ENCODE data around the gene ITGB4. TPM values are rescaled to one million over a fixed set of nuclear protein-coding genes. Genes with fewer than 3 reads are reported as not detected.
"Not testable (repeated sequence)": the region's sequence is repeated elsewhere in the genome, so short reads cannot be mapped to it uniquely, and the experiment has no call there.

The ITGB4 gene
- total RNA-seq, 2 experiments from 2014 or later = 0.67 to 1.1 TPM

- DNase-seq = no peak
- no peaks in the 10 kb centered on the region for H3K9me3 Mint-ChIP-seq
- POLR2A ChIA-PET = no interaction called here
- CTCF ChIA-PET = interaction anchor here (1.7 kb wide), 1 partner anchor 9 kb away, joined by 4 read pairs; no protein-coding TSS in a partner anchor
- peaks cover 2% of the 10 kb centered on the region for H3K36me3 Mint-ChIP-seq
- H3K27ac Mint-ChIP-seq = no peak overlapping the region
- H3K27me3 Mint-ChIP-seq = no peaks in the 10 kb centered on the region
- peaks cover 15% of the 10 kb centered on the region for H3K4me1 Mint-ChIP-seq (ENCODE audit: low read depth)
- intact Hi-C loops (cut with micrococcal nuclease) = no loop called here
- no peak overlapping the region for H3K4me3 Mint-ChIP-seq
Observed at GRCh38 chr17:75757086-75757681, 35.9 kb downstream of the ITGB4 start.

- no peak for DNase-seq
- ChIA-PET CTCF (no interaction called here), POLR2A (no interaction called here)
- H3K9me3 Mint-ChIP-seq = no peaks in the 10 kb centered on the region
- intact Hi-C loops (cut with micrococcal nuclease) = no loop called here
- H3K36me3 Mint-ChIP-seq = peaks cover 7% of the 10 kb centered on the region
- no peak overlapping the region for H3K4me3 Mint-ChIP-seq
- H3K27me3 Mint-ChIP-seq = no peaks in the 10 kb centered on the region
- H3K27ac Mint-ChIP-seq = no peak overlapping the region
- peaks cover 14% of the 10 kb centered on the region for H3K4me1 Mint-ChIP-seq (ENCODE audit: low read depth)
Observed at GRCh38 chr17:75758131-75758905, 37.1 kb downstream of the ITGB4 start.

GRCh38 chr17:75759457-75759856, 38.2 kb downstream of the ITGB4 start:
- POLR2A ChIA-PET = interaction anchor here (1.1 kb wide), 1 partner anchor 17 kb away, joined by 4 read pairs; no protein-coding TSS in a partner anchor
- no peaks in the 10 kb centered on the region for H3K9me3 Mint-ChIP-seq
- intact Hi-C loops (cut with micrococcal nuclease) = no loop called here
- H3K36me3 Mint-ChIP-seq = peaks cover 7% of the 10 kb centered on the region
- CTCF ChIA-PET = interaction anchor here (1.0 to 1.7 kb wide), 3 partner anchors 10 to 89 kb away, joined by 3 to 5 read pairs (median 5); no protein-coding TSS in a partner anchor
- H3K27me3 Mint-ChIP-seq = no peaks in the 10 kb centered on the region
- H3K4me1 Mint-ChIP-seq (ENCODE audit: low read depth) = peaks cover 16% of the 10 kb centered on the region
- H3K4me3 Mint-ChIP-seq = no peak overlapping the region
- no peak overlapping the region for H3K27ac Mint-ChIP-seq
- DNase-seq = no peak

GRCh38 chr17:75759978-75760640, 38.9 kb downstream of the ITGB4 start:
- H3K36me3 Mint-ChIP-seq; H3K9me3 Mint-ChIP-seq; H3K27ac Mint-ChIP-seq; H3K27me3 Mint-ChIP-seq; intact Hi-C loops (cut with micrococcal nuclease); DNase-seq; H3K4me3 Mint-ChIP-seq: not testable (repeated sequence)
- CTCF ChIA-PET = interaction anchor here (1.0 to 1.7 kb wide), 3 partner anchors 10 to 88 kb away, joined by 3 to 5 read pairs (median 5); no protein-coding TSS in a partner anchor
- POLR2A ChIA-PET = interaction anchor here (1.1 kb wide), 1 partner anchor 16 kb away, joined by 4 read pairs; no protein-coding TSS in a partner anchor
- H3K4me1 Mint-ChIP-seq (ENCODE audit: low read depth) = peaks cover 11% of the 10 kb centered on the region

GRCh38 chr17:75762513-75763268, 41.4 kb downstream of the ITGB4 start:
- intact Hi-C loops (cut with micrococcal nuclease) = no loop called here
- H3K27ac Mint-ChIP-seq = no peak overlapping the region
- CTCF ChIA-PET = interaction anchor here (1.1 to 5.8 kb wide), 9 partner anchors 9 to 561 kb away, joined by 4 to 89 read pairs (median 32); no protein-coding TSS in a partner anchor
- H3K36me3 Mint-ChIP-seq = peaks cover 7% of the 10 kb centered on the region
- POLR2A ChIA-PET = interaction anchor here (3.7 kb wide), 1 partner anchor 12 kb away, joined by 69 read pairs; no protein-coding TSS in a partner anchor
- H3K9me3 Mint-ChIP-seq = no peaks in the 10 kb centered on the region
- DNase-seq = no peak
- no peaks in the 10 kb centered on the region for H3K27me3 Mint-ChIP-seq
- peak overlapping the region; percentile 49 for H3K4me3 Mint-ChIP-seq
- peaks cover 11% of the 10 kb centered on the region for H3K4me1 Mint-ChIP-seq (ENCODE audit: low read depth)

- DNase-seq = no peak
- CTCF ChIA-PET = interaction anchor here (1.4 to 5.8 kb wide), 10 partner anchors 10 to 92 kb away, joined by 4 to 89 read pairs (median 24); partner anchors contain the start of gene WBP2
- POLR2A ChIA-PET = interaction anchor here (0.9 to 3.7 kb wide), 3 partner anchors 10 to 133 kb away, joined by 3 to 69 read pairs (median 18); partner anchors contain the start of gene TRIM65
- H3K9me3 Mint-ChIP-seq = no peaks in the 10 kb centered on the region
- peaks cover 7% of the 10 kb centered on the region for H3K36me3 Mint-ChIP-seq
- H3K27me3 Mint-ChIP-seq = no peaks in the 10 kb centered on the region
- peaks cover 11% of the 10 kb centered on the region for H3K4me1 Mint-ChIP-seq (ENCODE audit: low read depth)
- peak overlapping the region; percentile 49 for H3K4me3 Mint-ChIP-seq
- H3K27ac Mint-ChIP-seq = no peak overlapping the region
- intact Hi-C loops (cut with micrococcal nuclease) = no loop called here
Observed at GRCh38 chr17:75763269-75763607, 42.0 kb downstream of the ITGB4 start.

- peaks cover 11% of the 10 kb centered on the region for H3K4me1 Mint-ChIP-seq (ENCODE audit: low read depth)
- H3K36me3 Mint-ChIP-seq = peaks cover 7% of the 10 kb centered on the region
- no peak overlapping the region for H3K27ac Mint-ChIP-seq
- intact Hi-C loops (cut with micrococcal nuclease) = loop anchor here (2.0 kb wide), 1 partner anchor 63 kb away; no protein-coding TSS in a partner anchor
- ChIA-PET CTCF (interaction anchor here (0.6 to 5.8 kb wide), 25 partner anchors 10 to 922 kb away, joined by 3 to 89 read pairs (median 6); partner anchors contain the start of genes SMIM5, TRIM65 and WBP2), POLR2A (interaction anchor here (0.9 to 3.7 kb wide), 9 partner anchors 11 to 133 kb away, joined by 3 to 69 read pairs (median 4); partner anchors contain the start of genes TRIM65 and WBP2)
- no peaks in the 10 kb centered on the region for H3K27me3 Mint-ChIP-seq
- peak overlapping the region; percentile 79 for H3K4me3 Mint-ChIP-seq
- no peak for DNase-seq
- no peaks in the 10 kb centered on the region for H3K9me3 Mint-ChIP-seq
Observed at GRCh38 chr17:75763613-75764416, 42.6 kb downstream of the ITGB4 start.

- POLR2A ChIA-PET = interaction anchor here (0.9 to 3.7 kb wide), 9 partner anchors 11 to 132 kb away, joined by 3 to 69 read pairs (median 4); partner anchors contain the start of genes TRIM65 and WBP2
- Mint-ChIP-seq H3K9me3 (no peaks in the 10 kb centered on the region), H3K27me3 (no peaks in the 10 kb centered on the region), H3K4me3 (peak overlapping the region; percentile 79), H3K36me3 (peaks cover 6% of the 10 kb centered on the region), H3K4me1 (ENCODE audit: low read depth) (peaks cover 11% of the 10 kb centered on the region), H3K27ac (peak overlapping the region; percentile 71)
- intact Hi-C loops (cut with micrococcal nuclease) = loop anchor here (2.0 kb wide), 1 partner anchor 62 kb away; no protein-coding TSS in a partner anchor
- CTCF ChIA-PET = interaction anchor here (0.6 to 5.8 kb wide), 27 partner anchors 9 to 921 kb away, joined by 3 to 89 read pairs (median 6); partner anchors contain the start of genes SMIM5, TRIM65 and WBP2
- DNase-seq = no peak
Observed at GRCh38 chr17:75764417-75764710, 43.1 kb downstream of the ITGB4 start.

GRCh38 chr17:75764711-75765421, 43.6 kb downstream of the ITGB4 start, which contains the start of gene GALK1:
Gene GALK1, minus strand, starts transcription at chr17:75765192. Its CDS starts 56 bp downstream, at chr17:75765136.
- Mint-ChIP-seq H3K27ac (peak within 1 kb of the TSS; percentile 71), H3K36me3 (peaks cover 6% of the 10 kb centered on the region), H3K4me1 (ENCODE audit: low read depth) (peaks cover 11% of the 10 kb centered on the region), H3K4me3 (peak within 1 kb of the TSS; percentile 79), H3K9me3 (no peaks in the 10 kb centered on the region), H3K27me3 (no peaks in the 10 kb centered on the region)
- CTCF ChIA-PET = interaction anchor here (0.6 to 5.8 kb wide), 28 partner anchors 9 to 920 kb away, joined by 3 to 89 read pairs (median 6); partner anchors contain the start of genes SMIM5, TRIM65 and WBP2
- intact Hi-C loops (cut with micrococcal nuclease) = loop anchor here (1.0 to 2.0 kb wide), 2 partner anchors 14 to 62 kb away; a partner anchor contains a TSS
- DNase-seq = peak; percentile 83
- POLR2A ChIA-PET = interaction anchor here (0.6 to 3.7 kb wide), 12 partner anchors 10 to 98 kb away, joined by 3 to 69 read pairs (median 4); partner anchors contain the start of genes RECQL5, SAP30BP and WBP2

GRCh38 chr17:75765981-75766380, 44.7 kb downstream of the ITGB4 start:
- peaks cover 6% of the 10 kb centered on the region for H3K36me3 Mint-ChIP-seq
- no peak overlapping the region for H3K27ac Mint-ChIP-seq
- DNase-seq = no peak
- H3K4me1 Mint-ChIP-seq (ENCODE audit: low read depth) = peaks cover 11% of the 10 kb centered on the region
- no peak overlapping the region for H3K4me3 Mint-ChIP-seq
- no peaks in the 10 kb centered on the region for H3K9me3 Mint-ChIP-seq
- ChIA-PET CTCF (interaction anchor here (0.9 to 5.8 kb wide), 12 partner anchors 8 to 133 kb away, joined by 3 to 89 read pairs (median 14); partner anchors contain the start of gene SMIM5), POLR2A (interaction anchor here (0.6 to 3.7 kb wide), 7 partner anchors 9 to 645 kb away, joined by 3 to 69 read pairs (median 5); partner anchors contain the start of gene SAP30BP)
- intact Hi-C loops (cut with micrococcal nuclease) = loop anchor here (1.0 to 2.0 kb wide), 2 partner anchors 13 to 61 kb away; a partner anchor contains a TSS
- H3K27me3 Mint-ChIP-seq = no peaks in the 10 kb centered on the region

All from activated CD4-positive, alpha-beta memory T cell treated with anti-CD3 and anti-CD28 coated beads for 36 hours (primary cell).